Osteoblast (primary cell): ENCODE data around the gene ADCY7. TPM values are rescaled to one million over a fixed set of nuclear protein-coding genes. Genes with fewer than 3 reads are reported as not detected.
A peak's percentile ranks its signal among the peaks of the same experiment; 100 is the strongest.

Experiments
- DNase-seq: peaks from one replicate; pipeline ENCODE4 v3.0.0; 2011; ENCODE audit warnings: low spot score, mixed read lengths; ENCODE audit not compliant: insufficient read length; ENCODE audit errors: missing footprints
- H2AFZ ChIP-seq: 2 replicates; pipeline ENCODE4 v1.6.0; 2011; ENCODE audit warnings: mild to moderate bottlenecking, low read length
- H3K27ac ChIP-seq: 2 replicates; pipeline ENCODE4 v1.5.1; 2011; ENCODE audit warnings: mild to moderate bottlenecking, low read depth, low read length, moderate library complexity
- H3K27me3 ChIP-seq: 2 replicates; pipeline ENCODE4 v1.6.0; 2012; ENCODE audit warnings: mild to moderate bottlenecking, control low read depth, inconsistent platforms, low read length, moderate library complexity; ENCODE audit not compliant: insufficient read depth
- H3K36me3 ChIP-seq: 2 replicates; pipeline ENCODE4 v1.5.1; 2011; ENCODE audit warnings: mild to moderate bottlenecking, low read length, control low read depth, moderate library complexity; ENCODE audit not compliant: insufficient read depth
- H3K4me1 ChIP-seq: 2 replicates; pipeline ENCODE4 v1.5.1; 2011; ENCODE audit warnings: mild to moderate bottlenecking, low read length, control low read depth, moderate library complexity; ENCODE audit not compliant: insufficient read depth
- H3K4me2 ChIP-seq: 2 replicates; pipeline ENCODE4 v1.6.0; 2011; ENCODE audit warnings: mild to moderate bottlenecking, low read length; ENCODE audit not compliant: insufficient read depth
- H3K4me3 ChIP-seq: fragments of 200-600 bp; sonication (generic); 3 replicates; pipeline ENCODE4 v1.5.1; 2012; ENCODE audit warnings: mild to moderate bottlenecking, low read length, inconsistent platforms; ENCODE audit not compliant: insufficient read depth
- H3K79me2 ChIP-seq: 2 replicates; pipeline ENCODE4 v1.6.0; 2012; ENCODE audit warnings: mild to moderate bottlenecking, low read length, control low read depth, inconsistent platforms; ENCODE audit not compliant: insufficient read depth
- H3K9me3 ChIP-seq: 2 replicates; pipeline ENCODE4 v1.5.1; 2011; ENCODE audit warnings: low read depth, low read length, control low read depth
- H4K20me1 ChIP-seq: 2 replicates; pipeline ENCODE4 v1.6.0; 2012; ENCODE audit warnings: mild to moderate bottlenecking, low read length, control low read depth; ENCODE audit not compliant: insufficient read depth
- total RNA-seq: library from RNA; depleted of rRNA; stranded (reverse); fragments of >200 nt; gene quantifications from 2 replicates; pipeline ENCODE4 v1.2.3, GENCODE V29; 2012
- TF ChIP-seq, protein P1 (sequence below): IDR thresholded peaks from 2 replicates; pipeline ENCODE4 v1.5.1; 2011; ENCODE audit warnings: mild to moderate bottlenecking, low read depth, low read length, moderate library complexity; ENCODE audit errors: extremely low read depth

The ADCY7 gene
- total RNA-seq, 1 donor, result 51.0 TPM

DNA sequence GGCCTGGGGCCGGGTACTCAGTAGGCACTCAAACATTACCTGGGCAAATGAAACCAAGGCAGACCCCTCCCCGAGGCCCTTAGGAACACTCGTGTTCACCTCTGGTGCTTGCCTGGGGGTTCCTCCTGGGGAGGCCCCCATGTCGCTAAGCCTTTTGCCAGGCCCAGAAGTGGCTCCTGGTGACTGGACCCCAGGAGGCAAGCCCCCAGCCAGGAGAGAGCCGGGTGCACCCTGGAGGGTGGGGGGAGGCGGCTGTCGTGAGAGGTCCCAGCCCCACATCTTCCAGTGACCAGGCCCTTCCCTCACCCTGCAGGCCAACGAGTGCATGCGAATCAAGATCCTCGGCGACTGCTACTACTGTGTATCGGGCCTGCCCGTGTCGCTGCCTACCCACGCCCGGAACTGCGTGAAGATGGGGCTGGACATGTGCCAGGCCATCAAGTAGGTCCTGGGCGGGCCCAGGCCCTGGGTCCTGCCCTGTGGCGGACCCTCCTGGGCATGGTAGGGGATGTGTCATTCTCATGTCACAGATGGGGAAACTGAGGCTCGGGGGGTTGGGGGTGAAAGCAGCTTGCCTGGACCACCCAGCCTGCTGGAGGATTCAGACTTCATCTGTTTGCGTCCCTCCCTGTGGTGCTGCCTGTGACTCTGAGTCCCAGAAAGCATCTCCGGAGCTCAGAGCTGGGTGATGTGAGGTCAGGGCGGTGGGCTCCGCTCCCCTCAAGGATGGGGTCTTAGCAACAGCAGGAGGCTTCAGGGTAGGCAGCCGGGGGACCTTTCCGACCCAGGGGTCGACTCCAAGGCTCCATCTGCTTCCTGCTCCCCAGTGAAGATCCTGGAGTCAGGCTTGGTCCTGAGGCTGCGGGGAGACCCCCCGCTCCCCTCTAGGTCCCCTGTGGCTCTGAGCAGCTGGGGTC, 32.5 kb downstream of the ADCY7 start:
- Histone ChIP-seq H3K4me1 (peaks cover 28% of the 10 kb centered on the region), H3K4me2 (no peak overlapping the region), H3K27me3 (no peaks in the 10 kb centered on the region), H3K79me2 (no peaks in the 10 kb centered on the region), H3K9me3 (no peaks in the 10 kb centered on the region), H3K36me3 (peaks cover 26% of the 10 kb centered on the region), H4K20me1 (no peaks in the 10 kb centered on the region), H3K27ac (no peak overlapping the region), H3K4me3 (no peak overlapping the region), H2AFZ (no peak overlapping the region)
- TF ChIP-seq, protein P1, sequence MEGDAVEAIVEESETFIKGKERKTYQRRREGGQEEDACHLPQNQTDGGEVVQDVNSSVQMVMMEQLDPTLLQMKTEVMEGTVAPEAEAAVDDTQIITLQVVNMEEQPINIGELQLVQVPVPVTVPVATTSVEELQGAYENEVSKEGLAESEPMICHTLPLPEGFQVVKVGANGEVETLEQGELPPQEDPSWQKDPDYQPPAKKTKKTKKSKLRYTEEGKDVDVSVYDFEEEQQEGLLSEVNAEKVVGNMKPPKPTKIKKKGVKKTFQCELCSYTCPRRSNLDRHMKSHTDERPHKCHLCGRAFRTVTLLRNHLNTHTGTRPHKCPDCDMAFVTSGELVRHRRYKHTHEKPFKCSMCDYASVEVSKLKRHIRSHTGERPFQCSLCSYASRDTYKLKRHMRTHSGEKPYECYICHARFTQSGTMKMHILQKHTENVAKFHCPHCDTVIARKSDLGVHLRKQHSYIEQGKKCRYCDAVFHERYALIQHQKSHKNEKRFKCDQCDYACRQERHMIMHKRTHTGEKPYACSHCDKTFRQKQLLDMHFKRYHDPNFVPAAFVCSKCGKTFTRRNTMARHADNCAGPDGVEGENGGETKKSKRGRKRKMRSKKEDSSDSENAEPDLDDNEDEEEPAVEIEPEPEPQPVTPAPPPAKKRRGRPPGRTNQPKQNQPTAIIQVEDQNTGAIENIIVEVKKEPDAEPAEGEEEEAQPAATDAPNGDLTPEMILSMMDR, result no peak
- DNase-seq, result peak; percentile 76

DNA sequence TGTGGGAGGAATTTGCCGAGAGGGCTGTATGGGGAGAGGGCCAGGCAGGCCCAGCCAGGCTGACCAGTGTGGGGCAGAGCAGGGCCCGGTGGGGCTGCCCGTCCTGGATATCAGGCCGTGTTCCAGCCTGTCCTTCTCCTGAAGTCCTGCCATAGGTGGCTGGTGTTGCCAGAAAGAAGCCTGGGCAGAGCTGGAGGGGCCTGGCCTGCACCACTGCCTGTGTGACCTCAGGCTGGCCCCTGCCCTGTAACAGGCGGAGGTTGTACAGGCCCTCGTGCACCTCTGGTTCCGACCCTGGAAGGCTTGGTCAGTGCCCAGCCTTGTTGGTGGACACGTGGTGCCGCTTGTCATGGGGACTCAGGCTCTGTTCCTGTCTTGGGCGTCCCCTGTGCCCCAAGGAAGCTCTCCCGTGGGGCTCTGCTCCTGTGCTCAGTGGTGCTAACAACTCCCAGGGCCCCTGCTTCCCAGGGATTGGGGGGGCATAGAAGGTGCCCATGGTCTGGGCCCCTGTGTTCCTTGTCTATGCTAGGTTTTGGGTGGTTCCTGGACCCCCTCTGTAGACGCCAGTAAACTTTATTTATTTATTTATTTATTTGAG, 33.3 kb downstream of the ADCY7 start:
- peak; percentile 85 for DNase-seq
- Histone ChIP-seq H3K9me3 (no peaks in the 10 kb centered on the region), H3K4me1 (peaks cover 36% of the 10 kb centered on the region), H3K27ac (no peak overlapping the region), H3K4me2 (no peak overlapping the region), H2AFZ (no peak overlapping the region), H3K36me3 (peaks cover 27% of the 10 kb centered on the region), H3K79me2 (no peaks in the 10 kb centered on the region), H4K20me1 (no peaks in the 10 kb centered on the region), H3K4me3 (no peak overlapping the region), H3K27me3 (no peaks in the 10 kb centered on the region)
- TF ChIP-seq, protein P1, result no peak

DNA sequence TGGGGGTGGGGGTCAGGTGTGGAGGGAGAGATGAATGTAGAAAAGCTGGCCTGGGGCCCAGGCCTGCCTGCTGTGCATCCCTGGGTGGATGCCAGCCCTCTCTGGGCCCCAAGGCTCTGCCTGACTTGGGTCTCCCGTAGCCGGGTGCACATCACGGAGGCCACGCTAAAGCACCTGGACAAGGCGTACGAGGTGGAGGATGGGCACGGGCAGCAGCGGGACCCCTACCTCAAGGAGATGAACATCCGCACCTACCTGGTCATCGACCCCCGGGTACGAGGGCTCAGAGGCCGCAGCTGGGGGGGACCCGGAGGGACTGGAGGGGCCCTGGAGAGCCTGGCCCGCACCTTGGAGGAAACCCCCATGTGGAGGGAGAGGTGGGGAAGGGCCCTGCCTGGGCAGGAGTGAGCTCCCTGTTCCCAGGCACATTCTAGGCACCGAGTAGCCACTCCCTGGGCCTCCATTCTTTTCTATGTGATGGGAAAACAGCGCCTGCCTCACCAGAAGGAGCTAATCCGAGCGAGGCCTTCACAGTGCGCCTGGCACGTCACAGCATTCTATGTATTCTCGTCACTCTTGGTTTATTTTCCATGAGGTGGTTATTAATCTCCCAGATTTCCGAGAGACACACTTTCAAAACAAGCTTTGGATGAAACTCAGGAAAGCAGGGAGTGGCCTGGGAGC, 34.7 kb downstream of the ADCY7 start:
- H3K27ac ChIP-seq, result peak overlapping the region; percentile 96
- no peaks in the 10 kb centered on the region for H3K79me2 ChIP-seq
- H4K20me1 ChIP-seq, result no peaks in the 10 kb centered on the region
- H3K4me2 ChIP-seq, result no peak overlapping the region
- DNase-seq, result peak; percentile 94
- H3K4me1 ChIP-seq, result peaks cover 39% of the 10 kb centered on the region
- H3K36me3 ChIP-seq, result peaks cover 28% of the 10 kb centered on the region
- no peaks in the 10 kb centered on the region for H3K9me3 ChIP-seq
- TF ChIP-seq, protein P1, result no peak
- H2AFZ ChIP-seq, result peak overlapping the region; percentile 18
- no peak overlapping the region for H3K4me3 ChIP-seq
- H3K27me3 ChIP-seq, result no peaks in the 10 kb centered on the region
